ENCODE measurements around the gene CKLF. TPM values are rescaled to one million over a fixed set of nuclear protein-coding genes. Genes with fewer than 3 reads are reported as not detected.
"Not testable (repeated sequence)": the region's sequence is repeated elsewhere in the genome, so short reads cannot be mapped to it uniquely, and the experiment has no call there.

The CKLF gene
- total RNA-seq, 1 experiment from 2014 or later, result 162 TPM

DNA sequence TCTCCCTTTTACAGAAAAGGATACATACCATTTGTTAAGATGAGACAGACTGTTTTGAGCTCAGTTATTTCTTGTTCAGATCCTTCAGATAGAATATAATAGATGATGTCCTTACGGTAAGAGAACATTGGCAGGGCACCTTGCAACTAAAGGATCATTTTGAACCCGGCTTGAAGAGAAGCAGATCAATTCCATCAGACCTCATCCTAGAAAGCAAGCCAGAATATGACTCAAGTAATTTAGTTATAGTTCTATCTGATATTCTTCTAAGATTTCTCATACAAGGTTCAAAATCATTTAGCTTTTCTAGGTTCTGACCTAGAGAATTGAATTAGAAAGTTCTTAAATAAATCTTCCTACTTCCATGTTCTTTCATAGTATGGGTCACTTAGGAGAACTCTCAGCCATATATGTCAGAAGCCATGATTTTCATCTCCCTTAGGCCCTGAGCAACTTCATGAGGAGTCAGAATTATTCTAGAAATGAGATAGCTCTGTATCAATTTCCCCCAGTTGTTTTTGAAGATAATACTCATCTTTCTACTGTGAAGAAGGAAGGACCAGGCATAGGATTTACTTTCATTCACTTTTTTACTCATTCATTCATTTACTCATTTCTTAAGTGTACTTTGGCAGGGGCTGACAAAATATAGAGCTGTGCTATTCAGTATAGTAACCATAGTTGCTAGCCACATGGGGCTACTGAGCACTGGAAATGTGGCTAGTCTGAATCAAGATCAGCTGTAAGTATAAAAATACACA is 11.4 kb downstream of the CKLF start:
- DNase-seq (ENCODE audit: extremely low read depth, low read depth), result no peak

GRCh38 chr16:66566051-66566901 is 13.9 kb downstream of the CKLF start, which contains the start of gene CMTM1:
Gene CMTM1 (plus strand): TSS chr16:66566439. CDS start chr16:66566514, 75 bp downstream.
- DNase-seq (ENCODE audit: extremely low read depth, low read depth), result no peak

- not testable (repeated sequence) for DNase-seq (ENCODE audit: extremely low read depth, low read depth)
Observed at GRCh38 chr16:66567270-66567669, 14.9 kb downstream of the CKLF start.

DNA sequence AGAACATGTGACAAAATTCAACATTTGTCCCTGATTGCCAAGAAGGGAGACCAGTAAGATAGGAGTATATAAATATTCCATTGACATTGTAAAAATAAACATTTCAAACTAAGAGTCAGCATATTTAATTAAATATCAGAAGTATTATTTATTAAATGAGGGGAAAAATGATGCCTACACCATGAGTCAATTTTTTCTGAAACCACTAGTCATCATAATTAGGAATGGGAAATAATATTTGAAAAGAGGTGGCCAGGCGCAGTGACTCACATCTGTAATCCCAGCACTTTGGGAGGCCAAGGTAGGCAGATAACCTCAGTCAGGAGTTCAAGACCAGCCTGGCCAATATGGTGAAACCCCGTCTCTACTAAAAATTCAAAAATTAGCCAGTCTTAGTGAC is 16.0 kb downstream of the CKLF start:
- DNase-seq (ENCODE audit: extremely low read depth, low read depth), result no peak

- DNase-seq (ENCODE audit: extremely low read depth, low read depth), result no peak
Observed at GRCh38 chr16:66569131-66569530, 16.8 kb downstream of the CKLF start.

- DNase-seq (ENCODE audit: extremely low read depth, low read depth), result no peak
Observed at GRCh38 chr16:66569827-66570405, 17.5 kb downstream of the CKLF start.

- DNase-seq (ENCODE audit: extremely low read depth, low read depth), result no peak
Observed at GRCh38 chr16:66572356-66572755, 20.0 kb downstream of the CKLF start.

DNA sequence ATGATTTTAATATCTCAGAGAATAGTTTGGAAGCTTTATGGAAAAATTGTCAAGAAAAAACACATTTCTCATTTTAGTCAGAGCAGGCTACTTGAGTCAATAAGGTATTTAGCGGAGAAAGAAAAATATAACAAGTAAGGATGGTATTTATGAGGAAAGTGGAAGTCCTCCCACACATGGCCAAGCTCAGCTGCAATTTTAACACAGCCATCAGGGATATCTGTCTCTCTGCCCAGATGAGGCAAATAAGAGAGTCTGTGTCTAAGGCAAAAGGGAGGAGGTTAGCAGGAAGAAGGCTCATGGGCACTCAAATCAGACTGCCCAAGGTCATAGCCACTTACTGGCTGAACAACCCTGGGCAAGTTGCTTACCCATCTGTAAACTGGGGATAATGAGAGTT is 21.7 kb downstream of the CKLF start:
- no peak for DNase-seq (ENCODE audit: extremely low read depth, low read depth)

DNA sequence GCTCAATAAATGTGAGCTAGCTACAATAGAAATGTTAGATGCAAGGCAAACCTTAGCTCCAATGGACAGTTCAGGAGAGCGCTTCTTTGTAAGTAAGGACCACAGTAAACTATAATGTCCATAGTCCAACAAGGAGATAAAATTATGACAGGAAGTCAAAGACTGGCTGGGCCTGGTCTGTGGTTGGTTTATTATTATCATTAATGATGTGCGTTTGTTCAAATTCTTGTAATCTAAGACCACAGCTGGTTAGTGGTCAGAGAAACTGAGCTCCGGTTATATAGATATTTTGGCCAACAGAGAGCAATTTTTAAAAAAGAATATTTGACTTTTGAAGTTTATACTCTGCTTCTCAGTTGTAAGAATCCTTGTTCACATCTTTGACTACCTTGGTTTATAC is 22.2 kb downstream of the CKLF start:
- DNase-seq (ENCODE audit: extremely low read depth, low read depth), result no peak

DNA sequence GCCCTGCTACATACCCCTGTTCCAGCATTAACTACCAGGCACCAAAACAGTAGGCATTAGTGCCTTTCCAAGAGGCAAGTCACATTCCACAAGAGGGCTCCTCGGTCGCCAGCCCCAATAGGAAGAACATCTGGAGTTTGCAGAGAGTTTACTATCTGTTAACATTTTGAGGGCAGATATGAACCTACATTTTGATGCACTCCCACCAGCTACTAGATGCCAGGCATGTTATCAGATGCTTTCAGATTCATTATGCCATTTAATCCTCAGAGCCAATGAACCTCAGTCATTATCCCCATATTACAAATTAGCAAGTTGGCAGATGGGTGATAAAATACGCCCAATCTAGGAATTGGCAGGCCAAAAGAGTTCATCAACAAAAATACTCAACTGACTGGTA is 22.7 kb downstream of the CKLF start:
- no peak for DNase-seq (ENCODE audit: extremely low read depth, low read depth)

GRCh38 chr16:66576296-66576695 is 23.9 kb downstream of the CKLF start:
- no peak for DNase-seq (ENCODE audit: extremely low read depth, low read depth)

GRCh38 chr16:66578651-66579531 is 26.5 kb downstream of the CKLF start, which contains the start of gene CMTM2:
Gene CMTM2 (plus strand): TSS chr16:66579463. CDS start chr16:66579608, 145 bp downstream.
- no peak for DNase-seq (ENCODE audit: extremely low read depth, low read depth)

DNA sequence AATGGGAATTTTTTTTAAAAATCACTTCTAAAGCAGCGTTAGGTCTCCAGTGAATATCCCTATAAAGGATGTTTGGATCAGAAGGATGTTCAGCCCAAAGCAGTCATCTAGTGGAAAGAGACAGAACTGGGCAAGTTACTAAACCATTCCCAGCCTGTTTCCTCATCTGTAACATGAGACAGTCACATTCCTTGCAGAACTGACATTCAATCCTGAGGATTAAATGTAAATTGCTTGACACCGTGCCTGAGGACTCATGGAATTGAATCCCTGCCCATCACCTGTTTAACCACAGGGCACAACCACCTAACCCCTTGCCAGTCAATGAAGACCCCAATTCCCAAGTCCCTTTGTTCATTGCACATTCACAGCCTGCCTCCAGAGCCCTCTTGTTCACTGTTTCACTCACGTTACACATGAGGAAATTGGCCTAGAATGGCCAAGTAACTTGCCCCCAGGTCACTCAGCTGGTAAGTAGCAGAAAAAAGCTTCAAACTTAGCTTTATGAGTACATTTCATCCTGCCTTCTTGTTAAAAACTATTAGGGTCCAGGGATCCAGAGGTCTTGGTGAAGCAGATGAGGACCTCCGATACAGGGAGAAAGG is 28.3 kb downstream of the CKLF start:
- peak; percentile 32 for DNase-seq (ENCODE audit: extremely low read depth, low read depth)

GRCh38 chr16:66581246-66581952 is 29.0 kb downstream of the CKLF start:
- no peak for DNase-seq (ENCODE audit: extremely low read depth, low read depth)

GRCh38 chr16:66585481-66586239 is 33.3 kb downstream of the CKLF start:
- no peak for DNase-seq (ENCODE audit: extremely low read depth, low read depth)

- DNase-seq (ENCODE audit: extremely low read depth, low read depth), result no peak
Observed at GRCh38 chr16:66587881-66588600, 35.7 kb downstream of the CKLF start.

GRCh38 chr16:66588981-66589713 is 36.8 kb downstream of the CKLF start:
- no peak for DNase-seq (ENCODE audit: extremely low read depth, low read depth)

All from NCI-H460 (cell line).